Stimulated activated naive CD8-positive, alpha-beta T cell treated with anti-CD3 and anti-CD28 coated beads, Interleukin-15, Interleukin-2, amounts not matched to agents 100 U/mL and 50 U/mL, for 24 hours (primary cell): ENCODE data around the gene HMGCS2.

Experiments
- ATAC-seq: fragments of 150-1000 bp; cut with Tn5 transposase; one replicate; pipeline ENCODE4 v1.10.0; 2021
- DNase-seq: peaks from one replicate; pipeline ENCODE4 v3.0.0; 2021

HMGCS2 gene

GRCh38 chr1:119752592-119752991, 16.1 kb downstream of the HMGCS2 start:
- DNase-seq (no peak), ATAC-seq (no peak)

- ATAC-seq (no peak), DNase-seq (no peak)
Measured at GRCh38 chr1:119748040-119748439, 20.7 kb downstream of the HMGCS2 start.

GRCh38 chr1:119747451-119747850, 21.3 kb downstream of the HMGCS2 start:
- DNase-seq = no peak
- ATAC-seq = no peak

- DNase-seq (no peak), ATAC-seq (no peak)
Measured at GRCh38 chr1:119745034-119745433, 23.7 kb downstream of the HMGCS2 start.

- DNase-seq = no peak
- ATAC-seq = no peak
Measured at GRCh38 chr1:119744598-119744942, 24.1 kb downstream of the HMGCS2 start.

- DNase-seq (peak; percentile 62), ATAC-seq (peak; percentile 53)
Measured at GRCh38 chr1:119743776-119744597, 24.7 kb downstream of the HMGCS2 start.

GRCh38 chr1:119743308-119743707, 25.4 kb downstream of the HMGCS2 start:
- no peak for DNase-seq
- no peak for ATAC-seq

GRCh38 chr1:119742677-119743076, 26.0 kb downstream of the HMGCS2 start:
- no peak for DNase-seq
- ATAC-seq = no peak

- no peak for DNase-seq
- ATAC-seq = no peak
Measured at GRCh38 chr1:119742202-119742601, 26.5 kb downstream of the HMGCS2 start.

GRCh38 chr1:119740896-119741780, 27.6 kb downstream of the HMGCS2 start:
- ATAC-seq = no peak
- no peak for DNase-seq

GRCh38 chr1:119740261-119740660, 28.4 kb downstream of the HMGCS2 start:
- DNase-seq (no peak), ATAC-seq (no peak)

- no peak for DNase-seq
- ATAC-seq = no peak
Measured at GRCh38 chr1:119739150-119739549, 29.6 kb downstream of the HMGCS2 start.

GRCh38 chr1:119738100-119738720, 30.5 kb downstream of the HMGCS2 start:
- no peak for DNase-seq

GRCh38 chr1:119737040-119737682, 31.5 kb downstream of the HMGCS2 start:
- DNase-seq (no peak), ATAC-seq (no peak)

More at GRCh38 chr1:119738100-119738720, 30.5 kb downstream of the HMGCS2 start:
- ATAC-seq = no peak

GRCh38 chr1:119736649-119737039, 32.1 kb downstream of the HMGCS2 start:
- DNase-seq = no peak
- no peak for ATAC-seq

- no peak for ATAC-seq
- no peak for DNase-seq
Measured at GRCh38 chr1:119735217-119735616, 33.5 kb downstream of the HMGCS2 start.

- ATAC-seq = no peak
- DNase-seq = no peak
Measured at GRCh38 chr1:119733754-119734153, 35.0 kb downstream of the HMGCS2 start.

GRCh38 chr1:119732465-119733168, 36.1 kb downstream of the HMGCS2 start:
- DNase-seq (no peak), ATAC-seq (no peak)

- DNase-seq (no peak), ATAC-seq (no peak)
Measured at GRCh38 chr1:119731741-119732430, 36.8 kb downstream of the HMGCS2 start.

GRCh38 chr1:119731060-119731459, 37.6 kb downstream of the HMGCS2 start:
- no peak for DNase-seq
- ATAC-seq = no peak

- DNase-seq (no peak), ATAC-seq (no peak)
Measured at GRCh38 chr1:119729044-119729443, 39.7 kb downstream of the HMGCS2 start.
